ENCODE results near the gene DDX19B. TPM values are rescaled to one million over a fixed set of nuclear protein-coding genes. Genes with fewer than 3 reads are reported as not detected.

The DDX19B gene
- total and polyA plus RNA-seq, 2 experiments from 2014 or later, result 31.8 to 33.0 TPM

DNA sequence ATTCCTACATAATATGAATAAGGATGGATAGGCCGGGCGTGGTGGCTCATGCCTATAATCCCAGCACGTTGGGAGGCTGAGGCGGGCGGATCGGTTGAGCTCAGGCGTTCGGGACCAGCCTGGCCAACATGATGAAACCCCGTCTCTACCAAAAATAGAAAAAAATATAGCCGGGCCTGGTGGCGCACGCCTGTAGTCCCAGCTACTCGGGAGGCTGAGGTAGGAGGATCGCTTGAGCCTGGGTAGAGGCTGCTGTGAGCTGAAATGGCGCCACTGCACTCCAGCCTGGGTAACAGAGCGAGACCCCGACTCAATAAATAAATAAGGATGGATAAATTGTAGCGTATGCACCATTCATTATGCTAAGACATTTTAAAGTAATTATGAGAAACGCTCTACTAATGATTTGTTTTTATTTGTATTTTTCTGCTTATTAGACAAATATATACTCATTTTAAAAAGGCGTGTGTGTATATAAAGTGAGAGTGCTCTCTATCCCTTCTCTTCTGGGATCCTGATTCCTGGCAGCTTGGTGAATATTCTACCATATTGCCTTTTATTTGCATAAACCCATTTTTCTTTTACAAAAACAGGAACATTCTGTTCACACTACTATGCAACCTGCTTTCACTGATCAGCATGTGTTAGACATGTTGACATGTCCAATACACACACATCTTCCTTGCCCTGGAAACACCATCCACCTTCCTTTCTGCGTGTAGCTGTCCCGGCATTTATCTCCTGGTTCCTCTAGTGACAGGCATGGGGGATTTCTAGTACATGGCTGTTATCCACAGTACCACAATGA lies 74.1 kb downstream of the DDX19B start:
- H2AFZ ChIP-seq, result no peak overlapping the region
- H3K9me3 ChIP-seq (ENCODE audit: low read depth), result no peaks in the 10 kb centered on the region
- no peak overlapping the region for H3K9ac ChIP-seq
- H3K79me2 ChIP-seq (ENCODE audit: insufficient read depth), result peaks cover 7% of the 10 kb centered on the region
- DNase-seq, result no peak
- TF ChIP-seq EZH2 (IDR thresholded peaks at IDR 0.05; ENCODE audit: insufficient read depth, poor library complexity, severe bottlenecking) (no peak), EZH2phosphoT487 (IDR thresholded peaks at IDR 0.05; ENCODE audit: insufficient read depth, low read depth) (no peak)
- in situ Hi-C loops (cut with MboI), result no loop called here
- H3K27ac ChIP-seq, result no peak overlapping the region
- no peak overlapping the region for H3K4me3 ChIP-seq
- H3K4me2 ChIP-seq (ENCODE audit: unreplicated experiment), result no peak overlapping the region
- peaks cover 42% of the 10 kb centered on the region for H3F3A ChIP-seq (ENCODE audit: insufficient read depth)
- H3K36me3 ChIP-seq (ENCODE audit: low read depth), result peaks cover 23% of the 10 kb centered on the region; the same call in 1 of the 2 replicates
- no peaks in the 10 kb centered on the region for H3K4me1 ChIP-seq (ENCODE audit: insufficient read depth)
- no peaks in the 10 kb centered on the region for H3K9me2 ChIP-seq (ENCODE audit: insufficient read depth)
- no peaks in the 10 kb centered on the region for H3K27me3 ChIP-seq (replicated peaks; ENCODE audit: insufficient read depth)
- H4K20me1 ChIP-seq (ENCODE audit: insufficient read depth), result no peaks in the 10 kb centered on the region
- WGBS, 2 experiments (ENCODE audit: low coverage in 1 of 2, low lambda C conversion rate in 2 of 2, missing lambda C conversion rate in 2 of 2), result 94 to 95% methylated on average over 22 of the region's 22 CpGs

DNA sequence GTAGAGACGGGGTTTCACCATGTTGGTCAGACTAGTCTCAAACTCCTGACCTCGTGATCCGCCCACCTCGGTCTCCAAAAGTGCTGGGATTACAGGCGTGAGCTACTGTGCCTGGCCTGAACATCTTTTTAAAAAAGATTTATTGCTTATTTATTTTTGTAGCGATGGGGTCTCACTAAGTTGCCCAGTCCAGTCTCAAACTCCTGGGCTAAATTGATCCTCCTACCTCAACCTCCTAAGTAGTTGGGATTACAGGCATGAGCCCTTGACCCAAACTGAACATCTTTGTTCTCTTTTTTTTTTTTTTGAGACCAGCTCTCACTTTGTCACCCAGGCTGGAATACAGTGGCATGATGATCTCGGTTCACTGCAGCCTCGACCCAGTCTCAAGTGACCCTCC lies 75.2 kb downstream of the DDX19B start:
- Histone ChIP-seq H2AFZ (no peak overlapping the region), H3K9me2 (ENCODE audit: insufficient read depth) (no peaks in the 10 kb centered on the region), H3K36me3 (ENCODE audit: low read depth) (peaks cover 23% of the 10 kb centered on the region; the same call in 1 of the 2 replicates), H3K4me2 (ENCODE audit: unreplicated experiment) (no peak overlapping the region), H3K27ac (no peak overlapping the region), H3K4me3 (no peak overlapping the region), H3K27me3 (replicated peaks; ENCODE audit: insufficient read depth) (no peaks in the 10 kb centered on the region), H4K20me1 (ENCODE audit: insufficient read depth) (no peaks in the 10 kb centered on the region), H3F3A (ENCODE audit: insufficient read depth) (peaks cover 42% of the 10 kb centered on the region), H3K79me2 (ENCODE audit: insufficient read depth) (peaks cover 14% of the 10 kb centered on the region), H3K9me3 (ENCODE audit: low read depth) (no peaks in the 10 kb centered on the region), H3K9ac (no peak overlapping the region), H3K4me1 (ENCODE audit: insufficient read depth) (0 out of 2 replicates have a peak, but pooled peaks cover 1% of the 10 kb centered on the region)
- TF ChIP-seq EZH2 (IDR thresholded peaks at IDR 0.05; ENCODE audit: insufficient read depth, poor library complexity, severe bottlenecking) (no peak), EZH2phosphoT487 (IDR thresholded peaks at IDR 0.05; ENCODE audit: insufficient read depth, low read depth) (no peak)
- no peak for DNase-seq
- in situ Hi-C loops (cut with MboI), result no loop called here
- 97 to 99% methylated on average over 8 of the region's 8 CpGs for WGBS, 2 experiments (ENCODE audit: low coverage in 1 of 2, low lambda C conversion rate in 2 of 2, missing lambda C conversion rate in 2 of 2)

DNA sequence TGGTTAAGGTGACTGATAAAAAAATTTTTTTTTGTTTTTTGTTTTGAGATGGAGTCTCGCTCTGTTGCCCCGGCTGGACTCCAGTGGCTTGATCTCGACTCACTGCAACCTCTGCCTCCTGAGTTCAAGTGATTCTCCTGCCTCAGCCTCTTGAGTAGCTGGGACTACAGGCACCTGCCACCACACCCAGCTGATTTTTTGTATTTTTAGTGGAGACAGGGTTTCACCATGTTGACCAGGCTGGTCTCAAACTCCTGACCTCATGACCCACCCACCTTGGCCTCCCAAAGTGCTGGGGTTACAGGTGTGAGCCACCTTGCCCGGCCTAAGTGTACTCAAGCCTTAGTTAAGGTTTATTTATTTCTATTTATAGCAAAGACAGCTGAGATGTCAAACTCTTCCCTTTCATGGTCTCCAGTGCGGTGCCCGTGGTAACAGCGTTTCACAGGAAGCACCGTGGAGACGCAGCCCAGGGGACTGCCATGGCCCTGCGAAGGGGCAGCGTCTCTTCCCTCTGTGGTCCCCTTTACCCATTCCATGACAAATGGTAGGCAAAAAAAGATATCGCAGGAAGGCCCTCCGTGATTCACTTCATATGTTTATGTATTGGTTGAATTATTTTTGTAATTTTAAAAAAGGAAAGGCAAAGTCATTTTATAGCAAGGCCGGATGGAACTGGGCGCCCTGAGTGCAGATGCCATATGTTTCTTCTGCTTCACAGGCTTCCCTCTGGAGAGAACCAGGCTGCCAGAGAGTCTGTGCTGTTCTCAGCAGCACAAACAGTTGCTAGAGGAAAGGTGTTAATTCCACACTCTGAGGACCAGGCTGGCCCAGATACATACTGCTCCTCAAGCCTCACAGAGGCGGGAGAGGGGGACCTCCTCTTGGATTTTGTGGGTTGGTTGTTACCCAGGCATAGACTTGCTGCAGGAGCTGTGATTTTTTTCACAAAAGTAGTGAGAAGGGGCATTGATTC lies 76.9 kb downstream of the DDX19B start:
- no peaks in the 10 kb centered on the region for H3K27me3 ChIP-seq (replicated peaks; ENCODE audit: insufficient read depth)
- peaks cover 12% of the 10 kb centered on the region; the same call in 1 of the 2 replicates for H3K36me3 ChIP-seq (ENCODE audit: low read depth)
- H3K4me3 ChIP-seq, result no peak overlapping the region
- WGBS, 2 experiments (ENCODE audit: low coverage in 1 of 2, low lambda C conversion rate in 2 of 2, missing lambda C conversion rate in 2 of 2), result 87 to 90% methylated on average over 16 of the region's 16 CpGs
- H3K4me2 ChIP-seq (ENCODE audit: unreplicated experiment), result no peak overlapping the region
- TF ChIP-seq EZH2phosphoT487 (IDR thresholded peaks at IDR 0.05; ENCODE audit: insufficient read depth, low read depth) (no peak), EZH2 (IDR thresholded peaks at IDR 0.05; ENCODE audit: insufficient read depth, poor library complexity, severe bottlenecking) (no peak)
- H3K4me1 ChIP-seq (ENCODE audit: insufficient read depth), result peaks cover 8% of the 10 kb centered on the region; the same call in 1 of the 2 replicates
- no peak for DNase-seq
- H3K9me3 ChIP-seq (ENCODE audit: low read depth), result no peaks in the 10 kb centered on the region
- in situ Hi-C loops (cut with MboI), result loop anchor here (25.0 kb wide), 1 partner anchor 386 kb away; no protein-coding TSS in a partner anchor
- H4K20me1 ChIP-seq (ENCODE audit: insufficient read depth), result no peaks in the 10 kb centered on the region
- H3K79me2 ChIP-seq (ENCODE audit: insufficient read depth), result peaks cover 25% of the 10 kb centered on the region
- no peak overlapping the region for H3K27ac ChIP-seq
- no peak overlapping the region for H3K9ac ChIP-seq
- H3F3A ChIP-seq (ENCODE audit: insufficient read depth), result peaks cover 41% of the 10 kb centered on the region
- H3K9me2 ChIP-seq (ENCODE audit: insufficient read depth), result no peaks in the 10 kb centered on the region
- no peak overlapping the region for H2AFZ ChIP-seq

DNA sequence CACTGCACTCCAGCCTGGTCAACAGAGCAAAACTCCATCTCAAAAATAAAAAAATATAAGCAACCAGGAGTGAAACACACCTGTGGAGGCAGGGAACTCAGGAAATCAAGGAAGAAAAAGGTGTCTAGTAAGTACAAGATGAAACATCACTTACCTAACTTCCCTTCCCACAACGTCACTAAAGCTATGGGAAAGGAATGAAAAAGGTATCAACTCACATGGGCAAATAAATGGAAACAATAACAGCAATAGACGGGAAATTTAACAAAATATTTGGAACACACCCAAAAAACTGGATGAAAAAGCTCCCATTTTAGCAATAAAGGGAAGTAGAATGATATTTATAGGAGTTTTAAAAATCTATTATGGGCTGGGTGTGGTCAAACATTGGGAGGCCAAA lies 78.8 kb downstream of the DDX19B start:
- in situ Hi-C loops (cut with MboI), result loop anchor here (25.0 kb wide), 1 partner anchor 385 kb away; no protein-coding TSS in a partner anchor
- H3F3A ChIP-seq (ENCODE audit: insufficient read depth), result peaks cover 41% of the 10 kb centered on the region
- peaks cover 10% of the 10 kb centered on the region; the same call in 1 of the 2 replicates for H3K36me3 ChIP-seq (ENCODE audit: low read depth)

More for the DNA sequence above, 78.8 kb downstream of the DDX19B start:
- Histone ChIP-seq H3K27ac (no peak overlapping the region), H3K4me3 (no peak overlapping the region), H3K27me3 (replicated peaks; ENCODE audit: insufficient read depth) (no peaks in the 10 kb centered on the region), H3K9me2 (ENCODE audit: insufficient read depth) (no peaks in the 10 kb centered on the region), H4K20me1 (ENCODE audit: insufficient read depth) (no peaks in the 10 kb centered on the region), H2AFZ (no peak overlapping the region), H3K9me3 (ENCODE audit: low read depth) (no peaks in the 10 kb centered on the region), H3K79me2 (ENCODE audit: insufficient read depth) (peaks cover 25% of the 10 kb centered on the region), H3K9ac (no peak overlapping the region), H3K4me1 (ENCODE audit: insufficient read depth) (peaks cover 8% of the 10 kb centered on the region; the same call in 1 of the 2 replicates), H3K4me2 (ENCODE audit: unreplicated experiment) (no peak overlapping the region)
- TF ChIP-seq EZH2 (IDR thresholded peaks at IDR 0.05; ENCODE audit: insufficient read depth, poor library complexity, severe bottlenecking) (no peak), EZH2phosphoT487 (IDR thresholded peaks at IDR 0.05; ENCODE audit: insufficient read depth, low read depth) (no peak)
- WGBS, 2 experiments (ENCODE audit: low coverage in 1 of 2, low lambda C conversion rate in 2 of 2, missing lambda C conversion rate in 2 of 2), result 64 to 84% methylated on average over 2 of the region's 2 CpGs
- DNase-seq, result no peak
